Endothelial cell of umbilical vein (primary cell): ENCODE measurements around the gene IL3RA. TPM values are rescaled to one million over a fixed set of nuclear protein-coding genes. Genes with fewer than 3 reads are reported as not detected.

Experiments
- BruUV-seq: library from RNA; stranded (reverse); fragments of 400-500 nt; replicated peaks from 2 replicates; lab custom pipeline; 2021; lab: Mats Ljungman, UMichigan
- CTCF ChIA-PET: fragments of 300-600, 350-600 bp; sonication (Branson Sonifier 250); formaldehyde crosslinking; loops from one replicate; lab custom pipeline; 2021; ENCODE audit warnings: antibody characterized with exemption, inconsistent platforms; lab: Charles Lee
- POLR2A ChIA-PET: fragments of 300-600, 350-600 bp; sonication (Branson Sonifier 250); formaldehyde crosslinking; loops from one replicate; lab custom pipeline; 2021; ENCODE audit warnings: antibody characterized with exemption, inconsistent platforms; lab: Charles Lee
- DNase-seq: peaks from one replicate; pipeline ENCODE4 v3.0.0-alpha.2; 2011; ENCODE audit warnings: low read depth, low spot score
- FAIRE-seq: peaks from 2 replicates; lab custom pipeline; 2011; peaks lifted over from hg19 to GRCh38; lab: Jason Lieb, UNC
- H2AFZ ChIP-seq: 2 replicates; pipeline ENCODE4 v1.6.0; 2012; ENCODE audit warnings: low read depth, low read length, control low read depth, inconsistent platforms
- H3K27ac ChIP-seq: 2 replicates; pipeline ENCODE4 v1.5.1; 2011; ENCODE audit warnings: low read depth, mild to moderate bottlenecking, control low read depth, low read length, moderate library complexity; ENCODE audit not compliant: insufficient read depth
- H3K27me3 ChIP-seq, 2 experiments: 2 replicates each; pipeline versions ENCODE4 v1.6.0 to v1.6.1; 2011; ENCODE audit warnings: low read length in 2 of 2, mixed read lengths in 1 of 2; ENCODE audit not compliant: control insufficient read depth in 2 of 2, insufficient read depth in 2 of 2
- H3K36me3 ChIP-seq, 2 experiments: 2 replicates in 1 of 2; 3 replicates in 1 of 2; pipeline ENCODE4 v1.5.1; 2011; ENCODE audit warnings: low read length in 2 of 2, mild to moderate bottlenecking in 1 of 2, moderate library complexity in 1 of 2; ENCODE audit not compliant: control insufficient read depth in 2 of 2, insufficient read depth in 2 of 2; ENCODE audit errors: extremely low read depth in 1 of 2
- H3K4me1 ChIP-seq: 3 replicates; pipeline ENCODE4 v1.5.1; 2011; ENCODE audit warnings: mild to moderate bottlenecking, low read length; ENCODE audit not compliant: control insufficient read depth, insufficient read depth; ENCODE audit errors: extremely low read depth
- H3K4me2 ChIP-seq: 2 replicates; pipeline ENCODE4 v1.6.1; 2011; ENCODE audit warnings: low read length, control low read depth, mixed read lengths; ENCODE audit not compliant: insufficient read depth
- H3K4me3 ChIP-seq, 3 experiments: fragments of 200-600 bp in 1 of 3; sonication (generic), shearing (Covaris generic) in 1 of 3; replicated peaks in 1 of 3; 2 replicates each; pipeline ENCODE4 v1.5.1; 2011 to 2016; ENCODE audit warnings: control low read depth in 3 of 3, low read length in 3 of 3, mild to moderate bottlenecking in 2 of 3, inconsistent platforms in 1 of 3, low read depth in 1 of 3, moderate library complexity in 1 of 3; ENCODE audit not compliant: insufficient read depth in 1 of 3
- H3K79me2 ChIP-seq: 2 replicates; pipeline ENCODE4 v1.6.0; 2012; ENCODE audit warnings: low read length, inconsistent platforms; ENCODE audit not compliant: control insufficient read depth, insufficient read depth
- H3K9ac ChIP-seq: replicated peaks from 2 replicates; pipeline ENCODE3; 2011; ENCODE audit warnings: low read length, control low read depth; ENCODE audit not compliant: insufficient read depth; ENCODE audit errors: extremely low read depth
- H3K9me1 ChIP-seq: replicated peaks from 3 replicates; pipeline ENCODE4 v1.6.0; 2011; ENCODE audit warnings: mild to moderate bottlenecking, low read length; ENCODE audit not compliant: control insufficient read depth, insufficient read depth; ENCODE audit errors: extremely low read depth
- H3K9me3 ChIP-seq: replicated peaks from 2 replicates; pipeline ENCODE4 v1.5.1; 2012; ENCODE audit warnings: low read length, inconsistent platforms; ENCODE audit not compliant: control insufficient read depth, insufficient read depth
- H4K20me1 ChIP-seq: replicated peaks from 2 replicates; pipeline ENCODE3; 2011; ENCODE audit warnings: mild to moderate bottlenecking, low read length; ENCODE audit not compliant: control insufficient read depth, insufficient read depth; ENCODE audit errors: extremely low read depth
- FOS ChIP-seq: IDR thresholded peaks from 2 replicates; pipeline ENCODE4 v1.6.1; 2011; ENCODE audit warnings: mild to moderate bottlenecking, low read length, moderate library complexity, borderline replicate concordance; ENCODE audit not compliant: insufficient read depth
- GATA2 ChIP-seq: IDR thresholded peaks from 2 replicates; pipeline ENCODE4 v1.7.0; 2011; ENCODE audit warnings: low read depth, mild to moderate bottlenecking, moderate library complexity, mixed read lengths, low read length; ENCODE audit not compliant: insufficient read length, insufficient read depth
- MYC ChIP-seq: IDR thresholded peaks from one replicate; pipeline ENCODE4 v1.6.1; 2011; ENCODE audit warnings: mild to moderate bottlenecking, low read depth, low read length
- POLR2A ChIP-seq: IDR thresholded peaks from 2 replicates; pipeline ENCODE4 v1.6.1; 2012; ENCODE audit warnings: low read depth, mild to moderate bottlenecking, control low read depth, low read length
- POLR2AphosphoS5 ChIP-seq: IDR thresholded peaks from 2 replicates; pipeline ENCODE4 v1.6.1; 2012; ENCODE audit warnings: low read depth, mild to moderate bottlenecking, control low read depth, low read length, moderate library complexity; ENCODE audit not compliant: insufficient read depth
- dilution Hi-C: fragments of 300-500 bp; cut with MboI; formaldehyde crosslinking; loops from one replicate; pipeline ENCODE4 v1.15.0; 2019; ENCODE audit warnings: low sequenced_read_pairs; ENCODE audit not compliant: extremely low pct_ligation_motif_present
- intact Hi-C: fragments of 100-400 bp; cut with micrococcal nuclease; formaldehyde crosslinking; loops from one replicate; pipeline ENCODE4 v1.10.0; 2022
- polyA plus RNA-seq, 4 experiments: library from polyadenylated mRNA; depleted of rRNA in 3 of 4; stranded (reverse) in 3 of 4; unstranded in 1 of 4; fragments of >200 nt; gene quantifications; 2 replicates each; pipeline versions ENCODE4 v1.2.1 to v1.2.3, GENCODE V29; 2011 to 2012; ENCODE audit warnings: missing spikeins in 1 of 4
- total RNA-seq: library from RNA; stranded (reverse); gene quantifications from 2 replicates; pipeline ENCODE4 v1.2.3, GENCODE V29; 2021
- TF ChIP-seq, protein P1 (sequence below): IDR thresholded peaks from 2 replicates; pipeline ENCODE4 v1.6.1; 2011; ENCODE audit not compliant: insufficient read depth, insufficient read length
- TF ChIP-seq, protein P2 (sequence below), 2 donors: IDR thresholded peaks; 1 replicate in 1 of 2; 2 replicates in 1 of 2; pipeline ENCODE4 v1.5.1; 2011; ENCODE audit warnings: low read length in 2 of 2, mild to moderate bottlenecking in 2 of 2, moderate library complexity in 2 of 2, control low read depth in 1 of 2, inconsistent platforms in 1 of 2, low read depth in 1 of 2; ENCODE audit not compliant: insufficient read depth in 1 of 2; ENCODE audit errors: extremely low read depth in 1 of 2

Gene IL3RA
- total and polyA plus RNA-seq, 2 donors (not counting 3 experiments of a cell fraction or from before 2014, with no cell fraction given) = 28.9 to 35.1 TPM

DNA sequence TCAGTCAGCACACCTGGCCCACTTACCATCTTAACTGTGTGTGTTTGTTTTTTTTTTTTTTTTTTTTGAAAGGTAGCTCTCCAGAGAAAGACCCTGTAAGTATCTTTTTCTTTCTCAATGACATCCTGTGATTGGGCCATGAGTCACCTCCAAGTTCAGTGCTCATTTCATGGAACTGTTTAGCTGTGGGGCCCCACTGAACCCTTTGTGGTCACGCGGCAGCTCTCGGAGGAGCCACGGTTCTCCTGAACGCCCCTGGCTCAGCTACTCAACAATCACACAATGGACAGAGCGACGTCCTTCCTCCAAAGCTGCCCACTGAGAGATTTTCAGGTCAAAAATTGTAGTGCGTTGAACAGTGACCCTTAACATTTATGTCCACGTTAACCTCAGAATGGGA, 14.2 kb upstream of the IL3RA start:
- no peaks in the 10 kb centered on the region for H4K20me1 ChIP-seq
- H3K27me3 ChIP-seq = no peaks in the 10 kb centered on the region
- intact Hi-C loops = loop anchor here (2.0 to 5.0 kb wide), 3 partner anchors 34 to 258 kb away; no protein-coding TSS in a partner anchor
- no peak overlapping the region for H3K27ac ChIP-seq
- no peak for TF ChIP-seq GATA2
- TF ChIP-seq, protein P1, sequence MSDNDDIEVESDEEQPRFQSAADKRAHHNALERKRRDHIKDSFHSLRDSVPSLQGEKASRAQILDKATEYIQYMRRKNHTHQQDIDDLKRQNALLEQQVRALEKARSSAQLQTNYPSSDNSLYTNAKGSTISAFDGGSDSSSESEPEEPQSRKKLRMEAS = no peak
- TF ChIP-seq POLR2A = no peak
- ChIA-PET CTCF (no interaction called here), POLR2A (no interaction called here)
- H3K4me1 ChIP-seq = no peaks in the 10 kb centered on the region
- H3K36me3 ChIP-seq = no peaks in the 10 kb centered on the region
- no peaks in the 10 kb centered on the region for H3K79me2 ChIP-seq
- H3K9ac ChIP-seq = no peak overlapping the region
- no peak overlapping the region for H3K4me2 ChIP-seq
- H3K9me3 ChIP-seq = no peaks in the 10 kb centered on the region
- dilution Hi-C loops = no loop called here
- no peaks in the 10 kb centered on the region for H3K9me1 ChIP-seq
- H2AFZ ChIP-seq = no peak overlapping the region
- FAIRE-seq (no peak), DNase-seq (no peak)
- no TSS peak for BruUV-seq
- no peak overlapping the region for H3K4me3 ChIP-seq

DNA sequence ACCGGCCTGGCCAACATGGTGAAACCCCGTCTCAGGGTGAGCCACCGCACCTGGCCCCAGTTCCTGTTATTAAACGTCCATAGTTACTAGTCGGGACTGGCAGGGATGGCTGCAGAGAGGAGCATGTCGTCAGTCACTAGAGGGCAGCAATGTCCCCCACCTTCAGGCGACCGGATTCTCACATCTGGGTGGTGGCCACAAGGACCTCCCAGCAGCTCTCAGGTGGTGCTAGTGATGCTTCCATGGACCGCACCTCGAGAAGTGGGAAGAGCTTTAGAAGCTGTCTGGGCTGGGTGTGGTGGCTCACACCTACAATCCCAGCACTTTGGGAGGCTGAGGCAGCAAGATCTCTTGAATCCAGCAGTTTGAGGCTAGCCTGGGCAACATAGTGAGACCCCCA, 13.3 kb upstream of the IL3RA start:
- Histone ChIP-seq H3K9me3 (no peaks in the 10 kb centered on the region), H3K9ac (no peak overlapping the region), H3K79me2 (no peaks in the 10 kb centered on the region), H3K27me3 (no peaks in the 10 kb centered on the region), H3K4me2 (no peak overlapping the region), H3K4me3 (no peak overlapping the region), H3K27ac (no peak overlapping the region), H3K36me3 (no peaks in the 10 kb centered on the region), H3K4me1 (no peaks in the 10 kb centered on the region), H4K20me1 (no peaks in the 10 kb centered on the region), H3K9me1 (no peaks in the 10 kb centered on the region), H2AFZ (no peak overlapping the region)
- TF ChIP-seq, protein P2, sequence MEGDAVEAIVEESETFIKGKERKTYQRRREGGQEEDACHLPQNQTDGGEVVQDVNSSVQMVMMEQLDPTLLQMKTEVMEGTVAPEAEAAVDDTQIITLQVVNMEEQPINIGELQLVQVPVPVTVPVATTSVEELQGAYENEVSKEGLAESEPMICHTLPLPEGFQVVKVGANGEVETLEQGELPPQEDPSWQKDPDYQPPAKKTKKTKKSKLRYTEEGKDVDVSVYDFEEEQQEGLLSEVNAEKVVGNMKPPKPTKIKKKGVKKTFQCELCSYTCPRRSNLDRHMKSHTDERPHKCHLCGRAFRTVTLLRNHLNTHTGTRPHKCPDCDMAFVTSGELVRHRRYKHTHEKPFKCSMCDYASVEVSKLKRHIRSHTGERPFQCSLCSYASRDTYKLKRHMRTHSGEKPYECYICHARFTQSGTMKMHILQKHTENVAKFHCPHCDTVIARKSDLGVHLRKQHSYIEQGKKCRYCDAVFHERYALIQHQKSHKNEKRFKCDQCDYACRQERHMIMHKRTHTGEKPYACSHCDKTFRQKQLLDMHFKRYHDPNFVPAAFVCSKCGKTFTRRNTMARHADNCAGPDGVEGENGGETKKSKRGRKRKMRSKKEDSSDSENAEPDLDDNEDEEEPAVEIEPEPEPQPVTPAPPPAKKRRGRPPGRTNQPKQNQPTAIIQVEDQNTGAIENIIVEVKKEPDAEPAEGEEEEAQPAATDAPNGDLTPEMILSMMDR (IDR thresholded peaks at IDR 0.05; ENCODE audit: extremely low read depth in 1 of 2, insufficient read depth in 1 of 2, low read depth in 1 of 2, low read length in 2 of 2) = peak; percentile 40 to 72
- TF ChIP-seq, protein P1 = no peak
- no peak for TF ChIP-seq GATA2
- no peak for TF ChIP-seq FOS
- no peak for TF ChIP-seq POLR2AphosphoS5
- TF ChIP-seq MYC = no peak
- intact Hi-C loops = loop anchor here (1.0 to 5.0 kb wide), 5 partner anchors 33 to 257 kb away; partner anchors contain the start of gene SLC25A6
- dilution Hi-C loops = no loop called here
- FAIRE-seq (peak; percentile 74), DNase-seq (peak; percentile 72)
- CTCF ChIA-PET = no interaction called here
- POLR2A ChIA-PET = no interaction called here
- no TSS peak for BruUV-seq
